ENCODE data around the gene WFS1.

WFS1 gene

GRCh38 chr4:6235901-6236640 lies 33.6 kb upstream of the WFS1 start:
- no peak for DNase-seq

GRCh38 chr4:6236816-6237390 lies 32.7 kb upstream of the WFS1 start:
- no peak for DNase-seq

DNA sequence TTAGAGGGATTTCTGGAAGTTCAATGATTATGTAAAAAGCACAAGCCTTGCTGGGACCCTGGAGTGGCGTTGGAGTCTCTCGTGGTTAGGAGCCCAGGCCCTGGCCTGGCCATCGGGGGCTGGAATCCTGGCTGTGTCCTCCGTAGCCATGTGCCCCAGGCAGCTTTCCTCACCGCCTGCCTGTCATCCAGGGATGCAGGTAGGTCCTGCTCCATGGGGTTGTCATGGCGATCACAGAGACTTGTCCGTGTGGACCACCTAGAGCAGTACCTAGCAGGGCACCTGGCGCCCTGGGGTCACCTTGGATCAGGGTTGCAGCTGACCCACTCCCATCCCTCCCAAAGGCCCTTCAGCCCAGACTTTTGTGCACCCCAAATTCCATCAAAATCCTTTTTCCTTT lies 30.2 kb upstream of the WFS1 start:
- no peak for DNase-seq

DNA sequence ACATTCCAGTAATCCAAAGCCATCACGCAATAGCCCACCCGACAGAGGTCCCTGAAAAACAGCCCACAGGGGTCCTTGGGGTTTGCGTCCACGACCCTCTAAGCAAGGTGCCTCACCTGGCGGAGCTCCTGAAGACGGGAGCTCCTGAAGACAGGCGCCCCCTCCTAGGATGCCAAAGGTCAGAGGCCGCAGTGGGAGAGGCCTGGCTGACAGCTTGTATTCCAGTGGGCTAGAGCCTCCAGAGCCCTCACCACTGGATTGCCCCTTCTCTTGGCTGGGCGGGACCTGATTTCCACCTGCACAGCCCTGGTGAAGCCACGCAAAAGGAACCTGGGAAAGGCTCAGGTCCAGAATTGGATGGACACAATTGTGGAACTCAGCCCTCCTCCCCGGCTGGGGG lies 29.7 kb upstream of the WFS1 start:
- DNase-seq: no peak

- DNase-seq: no peak
Measured at GRCh38 chr4:6241062-6241845, 28.4 kb upstream of the WFS1 start.

- no peak for DNase-seq
Measured at GRCh38 chr4:6242271-6243029, 27.2 kb upstream of the WFS1 start.

DNA sequence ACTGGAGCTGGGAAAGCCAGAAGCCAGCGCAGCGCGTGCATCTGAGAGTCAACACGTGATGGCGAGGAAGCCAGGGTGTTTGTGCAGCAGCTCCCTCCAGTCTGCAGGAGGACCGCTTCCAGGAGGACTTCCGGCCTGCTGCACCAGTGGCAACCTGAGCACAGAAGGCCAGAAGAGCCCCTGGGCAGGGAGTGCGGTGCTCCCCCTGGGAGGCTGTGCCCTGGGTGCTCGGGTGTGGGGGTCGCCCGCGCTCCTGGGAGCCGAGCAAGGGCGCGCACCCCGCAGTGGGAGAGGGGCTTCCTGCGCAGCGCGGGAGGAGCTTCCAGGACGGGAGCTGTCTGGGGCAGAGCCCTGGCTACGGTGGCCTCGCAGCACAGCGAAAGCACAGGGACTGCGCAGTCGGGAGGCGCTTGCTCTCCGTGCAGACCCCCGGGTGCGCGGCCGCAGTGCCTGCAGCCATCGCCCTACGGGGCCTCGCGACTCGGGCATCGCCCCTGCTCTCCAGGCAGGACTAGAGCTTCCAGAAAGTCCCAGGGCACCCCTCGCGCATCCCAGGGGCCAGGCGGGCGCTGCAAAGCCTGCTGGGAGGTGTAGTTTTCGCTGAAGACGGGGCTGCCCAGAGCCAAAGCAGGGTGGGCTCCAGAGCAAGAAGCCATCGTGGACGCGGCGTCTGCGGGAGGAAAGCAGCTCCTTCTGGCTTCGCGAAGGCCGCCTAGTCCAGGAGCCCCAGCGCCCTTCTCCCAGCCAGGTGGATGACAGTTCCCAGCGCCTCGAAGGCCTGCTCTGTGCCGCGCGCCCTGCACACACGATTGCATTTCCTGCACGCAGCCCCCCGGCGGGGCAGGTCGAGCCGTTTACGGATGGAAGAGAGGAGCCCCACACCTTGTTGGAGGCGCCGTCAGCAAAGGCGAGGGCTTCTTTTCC lies 24.1 kb upstream of the WFS1 start:
- DNase-seq: no peak

DNA sequence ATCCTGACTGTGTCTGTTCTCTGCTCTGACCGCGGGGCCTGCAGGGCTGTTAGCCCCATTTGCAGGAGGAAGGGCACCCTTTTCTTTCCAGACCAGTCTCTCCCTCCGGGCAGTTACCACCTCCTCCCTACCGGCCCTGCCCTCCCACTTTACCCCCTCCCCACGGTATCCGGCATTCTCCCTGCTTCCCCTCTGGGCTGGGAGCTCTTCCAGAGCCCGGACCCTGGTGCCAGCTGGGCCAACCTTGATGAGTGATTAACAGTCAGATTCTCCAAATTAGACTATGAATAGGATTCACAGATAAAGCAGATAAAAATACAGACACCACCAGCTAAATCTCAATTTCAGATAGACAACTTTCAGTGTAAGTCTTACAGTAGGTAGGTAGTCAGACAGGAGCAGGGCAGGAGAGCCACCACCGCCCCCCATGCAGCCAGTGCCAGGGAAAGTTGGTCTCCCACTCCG lies 23.4 kb upstream of the WFS1 start:
- no peak for DNase-seq

GRCh38 chr4:6248394-6248793 lies 21.3 kb upstream of the WFS1 start:
- no peak for DNase-seq

DNA sequence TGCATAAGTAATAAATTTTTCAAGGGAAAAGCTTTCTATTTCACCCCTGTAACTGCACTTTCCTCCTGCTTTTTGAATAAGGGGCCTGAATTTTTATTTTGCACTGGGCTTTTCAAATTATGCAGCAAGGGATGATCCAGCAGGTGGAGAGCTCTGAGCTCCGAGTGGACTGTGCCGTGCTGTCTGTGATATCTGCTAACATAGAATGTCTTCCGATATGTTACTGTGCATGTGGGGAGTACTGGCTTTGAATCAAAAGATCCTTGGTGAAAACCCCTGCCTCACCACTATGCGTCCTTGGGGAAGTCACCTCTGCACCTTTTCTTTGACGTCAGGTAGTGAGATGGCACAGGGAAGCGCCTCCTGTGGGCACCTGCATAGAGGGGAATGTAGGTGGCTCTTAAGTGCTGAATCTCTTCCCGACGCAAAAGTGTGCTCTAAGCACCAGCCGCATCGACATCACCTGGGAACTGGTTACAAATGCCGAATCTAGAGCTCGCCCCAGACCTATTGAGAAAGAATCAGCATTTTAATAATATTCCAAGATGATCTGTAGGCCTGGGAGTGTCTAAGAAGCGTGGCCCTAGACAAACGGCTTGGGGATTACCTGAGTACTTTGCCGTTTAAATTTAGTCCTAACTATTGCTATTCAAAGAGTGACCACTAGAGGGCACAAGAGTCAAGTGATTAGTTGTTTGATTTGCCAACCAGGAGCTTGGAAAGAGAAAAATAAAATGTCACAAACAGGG lies 19.2 kb upstream of the WFS1 start:
- no peak for DNase-seq

GRCh38 chr4:6250984-6251295 lies 18.7 kb upstream of the WFS1 start:
- no peak for DNase-seq

DNA sequence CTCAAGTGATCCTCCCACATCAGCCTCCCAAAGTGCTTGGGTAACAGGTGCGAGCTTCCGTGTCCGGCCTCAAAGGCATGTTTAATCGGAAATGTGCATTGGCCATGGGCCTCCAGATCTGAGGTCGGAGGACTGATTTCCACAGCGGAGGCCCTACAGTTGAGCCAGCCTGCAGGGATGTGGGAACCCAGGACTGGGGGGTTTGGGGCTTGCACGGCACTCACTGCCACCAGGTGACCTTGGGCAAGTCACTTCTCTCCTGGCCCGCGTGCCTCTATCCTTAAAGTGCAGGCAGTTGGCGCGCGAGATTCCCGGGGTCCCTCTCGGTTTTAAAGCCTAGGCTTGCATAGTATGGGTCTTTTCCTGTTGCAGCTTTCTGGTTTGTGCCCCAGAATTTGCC lies 18.3 kb upstream of the WFS1 start:
- no peak for DNase-seq

DNA sequence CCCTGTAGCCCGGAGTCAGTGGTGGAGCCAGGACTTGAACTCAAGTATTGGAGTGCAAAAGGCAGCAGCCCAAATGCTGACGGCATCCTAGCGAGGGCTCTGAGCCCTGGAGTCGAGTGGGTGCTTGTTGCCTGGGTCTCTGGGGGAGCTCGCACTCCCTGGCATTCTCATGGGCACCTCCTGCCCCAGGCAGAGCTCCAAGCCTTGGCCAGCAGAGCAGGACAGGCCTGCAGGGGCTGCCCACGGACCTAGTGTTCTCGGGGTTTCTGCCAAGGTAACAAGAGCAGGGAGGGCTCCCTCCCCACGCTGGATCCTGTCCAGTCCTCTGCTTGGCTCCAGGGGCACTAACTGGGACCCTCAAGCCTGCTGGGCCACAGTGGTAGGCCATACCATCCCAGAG lies 17.6 kb upstream of the WFS1 start:
- DNase-seq: no peak

- no peak for DNase-seq
Measured at GRCh38 chr4:6253111-6253510, 16.5 kb upstream of the WFS1 start.

DNA sequence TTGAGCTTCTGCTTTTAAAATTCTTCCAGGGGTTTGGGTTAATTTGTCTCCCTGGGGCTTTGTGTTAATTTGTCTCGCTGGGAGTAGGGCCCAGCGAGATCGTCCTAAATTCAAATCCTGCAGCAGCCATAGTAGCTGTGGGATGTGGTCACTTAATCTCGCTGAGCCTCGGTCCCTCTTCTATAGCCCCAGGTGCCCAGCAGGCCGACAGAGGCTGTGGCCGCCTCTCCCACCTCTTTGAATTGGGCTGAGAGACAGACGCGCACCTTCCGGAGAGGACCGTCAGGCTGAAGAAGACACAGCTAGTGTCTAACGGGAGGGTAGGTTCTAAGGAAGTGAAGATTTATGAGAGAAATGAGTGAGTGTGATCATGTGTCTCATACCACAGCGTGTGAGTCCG lies 15.7 kb upstream of the WFS1 start:
- no peak for DNase-seq

DNA sequence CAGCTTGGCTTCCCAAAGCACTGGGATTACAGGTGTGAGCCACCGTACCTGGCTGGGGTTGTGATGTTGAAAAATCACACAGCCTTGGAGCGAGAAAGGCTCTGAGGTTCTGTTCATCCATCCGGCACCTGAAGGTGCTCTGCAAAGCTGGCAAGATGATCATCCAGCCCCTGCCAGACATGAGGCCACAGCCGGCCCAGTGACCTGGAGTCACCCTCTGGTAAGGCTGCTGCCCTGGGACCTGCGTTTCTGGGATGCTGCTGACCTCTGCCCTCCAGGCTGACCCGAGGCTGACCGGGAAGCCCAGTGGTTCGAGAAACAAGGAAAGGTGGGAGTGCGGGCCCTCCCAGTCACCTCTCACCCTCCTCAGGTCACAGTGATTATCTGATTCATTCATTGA lies 13.5 kb upstream of the WFS1 start:
- no peak for DNase-seq

DNA sequence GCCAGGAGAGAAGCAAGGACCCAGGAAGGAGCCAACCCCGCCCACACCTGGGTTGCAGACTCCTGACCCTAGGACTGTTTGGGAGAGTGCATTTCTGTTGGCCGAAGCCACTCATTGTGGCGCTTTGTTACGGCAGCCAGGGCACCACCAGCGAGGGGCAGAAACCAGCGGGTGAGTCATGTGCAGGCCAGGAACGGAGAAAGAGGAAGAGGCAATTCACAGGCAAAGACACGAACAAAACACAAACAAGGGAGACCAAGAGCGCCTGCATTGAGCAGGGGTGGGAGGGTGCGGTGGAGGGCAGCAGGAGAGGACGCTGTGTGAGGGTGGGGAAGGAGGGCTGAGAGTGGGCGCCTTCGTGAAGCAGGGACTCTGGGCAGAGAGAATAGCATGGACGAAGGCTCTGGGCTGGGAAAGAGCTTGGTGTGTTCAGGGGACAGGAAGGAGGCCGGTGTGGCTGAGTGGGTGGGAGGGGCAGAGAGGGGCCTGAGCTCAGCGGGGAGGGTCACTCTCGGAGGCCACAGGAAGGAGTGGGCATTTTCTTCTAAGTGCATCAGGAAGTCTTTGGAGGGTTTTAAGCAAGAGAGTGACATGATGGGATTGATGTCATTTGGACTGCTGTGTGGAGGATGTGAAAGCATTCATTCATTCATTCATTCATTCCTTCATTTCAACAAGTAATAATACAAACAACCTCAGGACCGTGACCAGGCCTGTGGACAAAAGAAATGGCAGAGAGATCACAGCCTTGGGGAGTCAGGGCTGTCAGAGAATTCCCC lies 12.2 kb upstream of the WFS1 start:
- DNase-seq: no peak

DNA sequence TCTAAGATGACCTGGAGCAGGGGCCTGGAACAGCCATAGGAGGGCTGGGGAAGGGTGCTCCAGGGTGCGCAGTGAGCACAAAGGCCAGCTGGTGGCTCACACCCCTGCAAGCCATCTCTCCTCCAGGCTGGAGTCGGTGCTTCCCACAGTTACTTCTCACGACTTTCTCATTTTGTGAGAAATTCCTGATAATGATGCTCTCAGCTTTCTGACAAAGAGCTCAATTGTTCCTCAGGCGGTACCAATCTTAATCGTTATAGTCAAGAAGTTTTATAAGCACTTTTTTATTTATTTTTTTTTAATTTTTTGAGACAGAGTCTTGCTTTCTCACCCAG lies 11.7 kb upstream of the WFS1 start:
- no peak for DNase-seq

- DNase-seq: no peak
Measured at GRCh38 chr4:6258741-6259140, 10.9 kb upstream of the WFS1 start.

GRCh38 chr4:6259886-6260285 lies 9.8 kb upstream of the WFS1 start:
- DNase-seq: no peak

DNA sequence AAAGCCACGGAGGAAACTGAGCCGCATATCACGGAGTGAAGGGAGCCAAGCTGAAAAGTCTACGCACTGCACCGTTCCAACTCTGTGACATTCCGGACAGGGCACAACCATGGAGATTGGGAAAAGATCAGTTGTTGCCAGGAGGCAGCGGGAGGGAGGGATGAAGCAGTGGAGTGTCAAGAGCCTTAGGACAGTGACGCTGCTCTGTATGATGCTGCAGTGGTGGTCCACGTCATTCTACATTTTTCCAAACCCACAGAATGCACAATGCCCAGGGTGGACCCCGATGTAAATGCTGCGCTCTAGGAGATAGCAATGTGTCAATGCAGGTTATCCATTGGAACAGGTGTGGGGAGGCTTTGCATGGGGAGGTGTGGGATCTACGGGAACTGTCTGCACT lies 7.5 kb upstream of the WFS1 start:
- no peak for DNase-seq
